HepG2 (cell line): ENCODE measurements around the gene PAPOLB. TPM values are rescaled to one million over a fixed set of nuclear protein-coding genes. Genes with fewer than 3 reads are reported as not detected.

Experiments used
- ELF3 ChIP-seq: IDR thresholded peaks from 2 replicates; pipeline ENCODE4 v1.6.1; 2016; ENCODE audit warnings: missing genetic modification reagents, missing compliant biosample characterization
- FOXK1 ChIP-seq: sonication (generic); formaldehyde crosslinking; IDR thresholded peaks from 2 replicates; pipeline ENCODE4 v1.4.0; 2020; ENCODE audit warnings: low read depth, missing genetic modification reagents, borderline replicate concordance
- FOXM1 ChIP-seq: sonication (generic); formaldehyde crosslinking; IDR thresholded peaks from 2 replicates; pipeline ENCODE4 v1.5.0; 2020; ENCODE audit warnings: missing genetic modification reagents
- GRHL1 ChIP-seq: sonication (generic); formaldehyde crosslinking; conservative IDR thresholded peaks from 2 replicates; pipeline ENCODE4 v1.8.0; 2022; ENCODE audit warnings: missing genetic modification reagents
- IRX3 ChIP-seq: sonication (generic); formaldehyde crosslinking; IDR thresholded peaks from 2 replicates; pipeline ENCODE4 v1.8.1; 2023; ENCODE audit warnings: mild to moderate bottlenecking, low read depth, missing genetic modification reagents, borderline replicate concordance
- MYC ChIP-seq: sonication (generic); formaldehyde crosslinking; IDR thresholded peaks from 2 replicates; pipeline ENCODE4 v1.9.0; 2021; ENCODE audit warnings: missing genetic modification reagents, borderline replicate concordance
- NBN ChIP-seq: fragments of 450-650 bp; conservative IDR thresholded peaks from 2 replicates; pipeline ENCODE4 v1.6.1; 2017
- PAXIP1 ChIP-seq: sonication (generic); formaldehyde crosslinking; conservative IDR thresholded peaks from 2 replicates; pipeline ENCODE4 v1.4.0; 2020; ENCODE audit warnings: mild to moderate bottlenecking, missing genetic modification reagents, moderate library complexity
- RFX3 ChIP-seq: IDR thresholded peaks from 2 replicates; pipeline ENCODE4 v1.6.1; 2016; ENCODE audit warnings: missing biosample characterization, missing genetic modification reagents
- SRF ChIP-seq: IDR thresholded peaks from 2 replicates; pipeline ENCODE4 v1.6.1; 2011; ENCODE audit warnings: mild to moderate bottlenecking, low read depth, low read length, moderate library complexity
- ZBTB38 ChIP-seq: sonication (generic); formaldehyde crosslinking; IDR thresholded peaks from 2 replicates; pipeline ENCODE4 v1.5.1; 2020; ENCODE audit warnings: mild to moderate bottlenecking, missing genetic modification reagents
- ZFP62 ChIP-seq: sonication (generic); formaldehyde crosslinking; IDR thresholded peaks from 2 replicates; pipeline ENCODE4 v1.4.0; 2020; ENCODE audit warnings: missing genetic modification reagents
- ZFY ChIP-seq: sonication (generic); formaldehyde crosslinking; IDR thresholded peaks from 2 replicates; pipeline ENCODE4 v1.4.0; 2020; ENCODE audit warnings: missing genetic modification reagents
- ZNF382 ChIP-seq: sonication (generic); formaldehyde crosslinking; IDR thresholded peaks from 2 replicates; pipeline ENCODE4 v1.5.0; 2020; ENCODE audit warnings: missing genetic modification reagents, mild to moderate bottlenecking, borderline replicate concordance
- ZNF503 ChIP-seq: sonication (generic); formaldehyde crosslinking; IDR thresholded peaks from 2 replicates; pipeline ENCODE4 v1.4.0; 2020; ENCODE audit warnings: missing genetic modification reagents
- ZNF614 ChIP-seq: IDR thresholded peaks from 2 replicates; pipeline ENCODE4 v1.6.1; 2018; ENCODE audit warnings: missing biosample characterization, missing genetic modification reagents, inconsistent platforms, borderline replicate concordance
- ZNF639 ChIP-seq: conservative IDR thresholded peaks from 2 replicates; pipeline ENCODE4 v1.6.1; 2018; ENCODE audit warnings: missing genetic modification reagents
- ZNF775 ChIP-seq: sonication (generic); formaldehyde crosslinking; IDR thresholded peaks from 2 replicates; pipeline ENCODE4 v1.4.0; 2020; ENCODE audit warnings: missing genetic modification reagents, mild to moderate bottlenecking, moderate library complexity, borderline replicate concordance
- ZNF776 ChIP-seq: sonication (generic); formaldehyde crosslinking; IDR thresholded peaks from 2 replicates; pipeline ENCODE4 v1.4.0; 2020; ENCODE audit warnings: mild to moderate bottlenecking, missing genetic modification reagents
- ZNF878 ChIP-seq: sonication (generic); formaldehyde crosslinking; IDR thresholded peaks from 2 replicates; pipeline ENCODE4 v1.8.1; 2023; ENCODE audit warnings: mild to moderate bottlenecking, missing genetic modification reagents, moderate library complexity
- polyA plus RNA-seq, 8 experiments: library from polyadenylated mRNA; depleted of rRNA in 3 of 8; stranded (reverse) in 7 of 8; unstranded in 1 of 8; fragments of >200 nt; fragmentation: Illumina TruSeq in 4 of 8; extraction: Trizol in 4 of 8; gene quantifications; 2 replicates each; pipeline versions ENCODE4 v1.2.1 to v1.2.3, GENCODE V29; 2011 to 2016; ENCODE audit warnings: low read depth in 4 of 8, missing spikeins in 1 of 8, mixed read lengths in 1 of 8; ENCODE audit not compliant: insufficient read depth in 1 of 8
- total RNA-seq, 5 experiments: library from RNA; depleted of rRNA; stranded (reverse); fragments of >200 nt; fragmentation: Illumina TruSeq; extraction: Trizol; gene quantifications; 2 replicates each; pipeline ENCODE4 v1.2.3, GENCODE V29; 2016; ENCODE audit warnings: low read depth in 1 of 5

The PAPOLB gene
- total and polyA plus RNA-seq, 2 of the 13 experiments (the other 11 are each of a cell fraction or from before 2014, with no cell fraction given) = not detected

GRCh38 chr7:4883372-4884144, 21.7 kb upstream of the PAPOLB start, which contains the start of gene RADIL (continued):
- TF ChIP-seq PAXIP1 (CRISPR knock-in tag) (no peak), GRHL1 (CRISPR knock-in tag) (no peak), ELF3 (CRISPR knock-in tag) (0 out of 2 replicates have a peak, but pooled peaks have one; percentile 23), FOXK1 (no peak), RFX3 (CRISPR knock-in tag) (peak; percentile 29; the same call in 1 of the 2 replicates), IRX3 (CRISPR knock-in tag) (no peak), ZNF382 (no peak), ZNF775 (CRISPR knock-in tag) (no peak), MYC (CRISPR knock-in tag) (peak; percentile 16; the same call in 1 of the 2 replicates), ZNF776 (CRISPR knock-in tag) (0 out of 2 replicates have a peak, but pooled peaks have one; percentile 7), ZFY (CRISPR knock-in tag) (peak; percentile 38; the same call in 1 of the 2 replicates), ZNF639 (CRISPR knock-in tag) (no peak), ZNF503 (CRISPR knock-in tag) (no peak), ZBTB38 (CRISPR knock-in tag) (no peak), ZNF614 (CRISPR knock-in tag) (peak; percentile 35; the same call in 1 of the 2 replicates), SRF (0 out of 2 replicates have a peak, but pooled peaks have one; percentile 52), ZFP62 (no peak), ZNF878 (CRISPR knock-in tag) (no peak), FOXM1 (CRISPR knock-in tag) (no peak), NBN (no peak)
